HG03457 (cell line): ENCODE results near the gene ZNF57.
A peak's percentile ranks its signal among the peaks of the same experiment; 100 is the strongest.
"Not testable (repeated sequence)": the region's sequence is repeated elsewhere in the genome, so short reads cannot be mapped to it uniquely, and the experiment has no call there.

Experiments
- ATAC-seq: cut with Tn5 transposase; IDR thresholded peaks from one replicate; pipeline ENCODE4 v1.9.1; 2021; ENCODE audit warnings: moderate number of reproducible peaks; ENCODE audit not compliant: unreplicated experiment

Gene ZNF57

GRCh38 chr19:2950286-2951124 lies 49.8 kb downstream of the ZNF57 start:
- ATAC-seq, result peak; percentile 78

- no peak for ATAC-seq
These were observed 52.3 kb downstream of the ZNF57 start for GRCh38 chr19:2952953-2953481.

DNA sequence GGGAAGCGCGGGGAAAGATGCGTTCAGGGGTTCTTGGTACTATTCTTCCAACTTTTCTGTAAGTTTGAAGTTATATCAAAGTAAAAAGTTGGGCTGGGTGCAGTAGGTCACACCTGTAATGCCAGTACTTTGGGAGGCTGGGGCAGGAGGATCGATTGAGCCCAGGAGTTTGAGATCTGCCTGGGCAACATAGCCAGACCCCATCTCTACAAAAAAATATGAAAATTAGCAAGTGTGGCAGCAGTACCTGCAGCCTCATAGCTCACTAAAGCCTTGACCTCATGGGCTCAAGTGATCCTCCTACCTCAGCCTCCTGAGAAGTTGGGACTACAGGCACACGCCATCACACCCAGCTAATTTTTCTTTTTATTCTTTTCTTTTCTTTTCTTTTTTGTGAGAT lies 56.4 kb downstream of the ZNF57 start:
- ATAC-seq, result no peak

GRCh38 chr19:2960120-2960519 lies 59.4 kb downstream of the ZNF57 start:
- no peak for ATAC-seq

DNA sequence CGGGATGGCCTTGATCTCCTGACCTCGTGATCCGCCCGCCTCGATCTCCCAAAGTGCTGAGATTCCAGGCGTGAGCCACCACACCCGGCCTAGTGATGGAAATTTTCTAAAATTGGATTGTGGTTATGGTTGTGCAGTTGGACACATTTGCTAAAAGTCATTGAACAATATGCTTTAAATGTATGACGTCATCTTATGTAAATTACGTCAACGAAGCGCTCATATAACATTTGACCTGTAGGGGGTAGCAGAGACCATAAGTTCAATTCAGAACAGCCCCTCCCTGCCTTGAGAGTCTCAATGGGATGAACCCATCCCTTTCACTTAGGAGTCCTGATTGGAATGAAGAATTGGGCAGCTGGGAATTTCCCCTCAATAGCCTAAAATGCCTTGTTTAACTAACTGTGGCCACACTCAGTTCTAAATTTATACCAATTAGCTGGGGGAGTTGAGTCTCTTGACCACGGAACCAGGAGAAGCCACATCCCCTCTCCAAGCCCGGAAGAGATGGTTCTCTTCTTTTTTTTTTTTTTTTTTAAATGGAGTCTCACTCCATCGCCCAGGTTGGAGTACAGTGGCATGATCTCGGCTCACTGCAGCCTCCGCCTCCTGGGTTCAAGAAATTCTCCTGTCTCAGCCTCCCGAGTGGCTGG lies 61.4 kb downstream of the ZNF57 start:
- no peak for ATAC-seq

- ATAC-seq, result no peak
These were observed 62.4 kb downstream of the ZNF57 start for GRCh38 chr19:2963122-2963521.

DNA sequence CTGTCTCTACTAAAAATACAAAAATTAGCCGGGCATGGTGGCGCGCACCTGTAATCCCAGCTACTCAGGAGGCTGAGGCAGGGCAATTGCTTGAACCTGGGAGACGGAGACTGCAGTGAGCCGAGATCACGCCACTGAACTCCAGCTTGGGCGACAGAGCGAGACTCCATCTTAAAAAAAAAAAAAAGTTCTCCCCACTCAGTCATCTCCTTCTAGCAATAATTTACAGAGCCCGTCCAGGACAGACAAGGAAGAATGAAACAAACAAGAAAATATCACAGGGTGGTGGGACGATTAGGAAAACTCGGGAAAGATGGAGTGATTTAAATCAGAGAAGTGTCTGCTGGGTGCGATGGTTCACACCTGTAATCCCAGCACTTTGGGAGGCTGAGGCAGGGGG lies 62.9 kb downstream of the ZNF57 start:
- ATAC-seq, result not testable (repeated sequence)

DNA sequence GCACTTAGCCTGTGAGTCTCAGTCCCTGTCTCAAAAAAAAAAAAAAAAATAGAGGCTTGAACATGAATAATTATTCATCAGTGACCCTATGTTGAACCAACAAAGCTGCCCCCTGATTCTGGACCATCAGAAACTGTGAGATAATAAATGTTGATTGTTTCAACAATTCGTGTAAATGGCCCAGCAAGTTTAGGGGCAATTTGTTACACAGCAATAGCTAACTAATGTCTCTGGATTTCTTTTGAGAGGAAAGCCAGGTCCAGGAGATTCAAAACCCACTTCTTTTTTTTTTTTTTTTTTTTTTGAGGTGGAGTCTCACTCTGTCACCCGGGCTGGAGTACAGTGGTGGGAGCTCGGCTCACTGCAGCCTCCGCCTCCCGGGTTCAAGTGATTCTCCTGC lies 64.1 kb downstream of the ZNF57 start:
- ATAC-seq, result no peak

DNA sequence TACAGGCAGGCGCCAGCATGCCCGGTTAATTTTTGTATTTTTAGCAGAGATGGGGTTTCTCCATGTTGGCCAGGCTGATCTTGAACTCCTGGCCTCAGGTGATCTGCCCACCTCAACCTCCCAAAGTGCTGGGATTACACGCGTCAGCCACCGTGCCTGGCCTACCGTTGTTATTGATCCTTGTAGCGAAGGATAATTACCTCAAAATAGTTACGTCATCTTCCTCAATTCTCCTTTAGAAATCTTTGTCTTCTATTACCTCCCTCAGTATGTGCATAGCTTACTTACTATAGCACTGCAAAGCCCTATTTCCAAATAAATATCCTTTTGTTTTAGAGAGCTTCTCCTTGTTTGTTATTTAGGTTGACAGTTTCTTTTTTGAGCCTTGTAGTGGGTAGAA lies 67.2 kb downstream of the ZNF57 start:
- ATAC-seq, result no peak
